Esophagus muscularis mucosa (tissue), 4 donors: ENCODE results near the gene SUPT20HL2.

Experiments used
- CTCF ChIP-seq, 3 experiments: fragments of 200-600 bp in 2 of 3; fragments of 450-650 bp in 1 of 3; sonication (generic) in 2 of 3; IDR thresholded peaks; one replicate each; pipeline ENCODE4 v1.5.1; 2017 to 2019; ENCODE audit warnings: antibody characterized with exemption in 3 of 3, mild to moderate bottlenecking in 2 of 3, moderate library complexity in 1 of 3
- EP300 ChIP-seq: sonication (generic); formaldehyde crosslinking; IDR thresholded peaks from one replicate; pipeline ENCODE4 v1.6.1; 2017; ENCODE audit warnings: antibody characterized with exemption
- POLR2A ChIP-seq: fragments of 450-650 bp; IDR thresholded peaks from one replicate; pipeline ENCODE4 v1.6.1; 2017; ENCODE audit warnings: antibody characterized with exemption, moderate library complexity, mild to moderate bottlenecking, low read depth
- POLR2AphosphoS5 ChIP-seq, 2 donors: sonication (generic); formaldehyde crosslinking; IDR thresholded peaks; one replicate each; pipeline ENCODE4 v1.6.1; 2017; ENCODE audit warnings: antibody characterized with exemption in 2 of 2

GRCh38 chrX:24357106-24357505, 43.2 kb upstream of the SUPT20HL2 start:
- TF ChIP-seq POLR2AphosphoS5 (IDR thresholded peaks at IDR 0.05) = no peak
- TF ChIP-seq CTCF (IDR thresholded peaks at IDR 0.05) = no peak
- no peak for TF ChIP-seq POLR2A
- no peak for TF ChIP-seq EP300
